Measurements from ENCODE around the gene INPP5D. TPM values are rescaled to one million over a fixed set of nuclear protein-coding genes. Genes with fewer than 3 reads are reported as not detected.

INPP5D gene
- total RNA-seq, 2 experiments from 2014 or later, result 79.5 to 92.6 TPM

DNA sequence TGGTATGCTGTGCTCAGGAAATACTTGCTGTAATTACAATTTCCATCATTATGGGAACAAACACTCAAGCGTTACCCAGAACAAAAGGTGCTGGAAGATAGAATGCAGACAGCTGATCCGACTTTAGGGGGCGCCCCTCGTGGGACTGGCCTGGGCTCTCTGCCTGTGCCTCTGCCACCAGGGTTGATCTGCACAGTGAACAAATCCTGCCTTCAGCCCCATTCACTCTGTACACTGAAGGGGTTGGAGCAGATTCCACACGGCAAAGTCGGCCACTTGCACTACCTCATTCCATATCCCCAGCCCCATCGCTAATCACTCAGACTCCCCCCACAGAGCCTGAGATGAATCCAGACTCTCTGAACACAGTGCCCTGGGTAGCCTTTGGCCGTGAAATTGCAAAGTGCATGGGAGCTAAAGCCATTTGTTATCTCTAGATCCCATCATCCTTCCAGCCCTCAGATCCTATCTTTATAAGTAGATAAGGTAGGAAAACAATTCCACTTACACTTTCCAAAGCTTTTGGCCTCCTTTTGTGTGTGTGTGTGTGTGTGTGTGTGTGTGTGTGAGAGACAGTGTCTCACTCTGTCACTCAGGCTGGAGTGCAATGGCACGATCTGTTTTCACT lies 69.3 kb downstream of the INPP5D start:
- intact Hi-C loops (cut with micrococcal nuclease; ENCODE audit: unreplicated experiment), result no loop called here
- Histone ChIP-seq H3K4me3 (ENCODE audit: low read depth, low read length, poor library complexity, severe bottlenecking) (no peak overlapping the region), H3K4me1 (ENCODE audit: insufficient read depth, low read length, poor library complexity, severe bottlenecking) (peaks cover 11% of the 10 kb centered on the region), H3K9me2 (ENCODE audit: insufficient read depth, low read length) (no peaks in the 10 kb centered on the region), H3K27ac (ENCODE audit: low read depth, low read length, poor library complexity, severe bottlenecking) (no peak overlapping the region), H3K79me2 (ENCODE audit: insufficient read depth, low read depth, low read length) (no peaks in the 10 kb centered on the region), H4K20me1 (ENCODE audit: insufficient read depth, low read length) (no peaks in the 10 kb centered on the region), H3K4me2 (ENCODE audit: low read length) (no peak overlapping the region), H3K9me3 (ENCODE audit: low read length) (no peaks in the 10 kb centered on the region), H3K36me3 (ENCODE audit: insufficient read depth, low read length) (peaks cover 89% of the 10 kb centered on the region), H2AFZ (ENCODE audit: low read length) (no peak overlapping the region)
- CTCF ChIA-PET (ENCODE audit: unreplicated experiment), result interaction anchor here (0.6 kb wide), 1 partner anchor 795 kb away, joined by 3 read pairs; no protein-coding TSS in a partner anchor
- POLR2A ChIA-PET, result no interaction called here
- DNase-seq (ENCODE audit: low spot score), result no peak
- no TSS peak for BruUV-seq (replicated peaks)
- TF ChIP-seq EZH2phosphoT487 (IDR thresholded peaks at IDR 0.05; ENCODE audit: borderline replicate concordance, low read depth, low read length), result no peak
- TF ChIP-seq, protein P1, sequence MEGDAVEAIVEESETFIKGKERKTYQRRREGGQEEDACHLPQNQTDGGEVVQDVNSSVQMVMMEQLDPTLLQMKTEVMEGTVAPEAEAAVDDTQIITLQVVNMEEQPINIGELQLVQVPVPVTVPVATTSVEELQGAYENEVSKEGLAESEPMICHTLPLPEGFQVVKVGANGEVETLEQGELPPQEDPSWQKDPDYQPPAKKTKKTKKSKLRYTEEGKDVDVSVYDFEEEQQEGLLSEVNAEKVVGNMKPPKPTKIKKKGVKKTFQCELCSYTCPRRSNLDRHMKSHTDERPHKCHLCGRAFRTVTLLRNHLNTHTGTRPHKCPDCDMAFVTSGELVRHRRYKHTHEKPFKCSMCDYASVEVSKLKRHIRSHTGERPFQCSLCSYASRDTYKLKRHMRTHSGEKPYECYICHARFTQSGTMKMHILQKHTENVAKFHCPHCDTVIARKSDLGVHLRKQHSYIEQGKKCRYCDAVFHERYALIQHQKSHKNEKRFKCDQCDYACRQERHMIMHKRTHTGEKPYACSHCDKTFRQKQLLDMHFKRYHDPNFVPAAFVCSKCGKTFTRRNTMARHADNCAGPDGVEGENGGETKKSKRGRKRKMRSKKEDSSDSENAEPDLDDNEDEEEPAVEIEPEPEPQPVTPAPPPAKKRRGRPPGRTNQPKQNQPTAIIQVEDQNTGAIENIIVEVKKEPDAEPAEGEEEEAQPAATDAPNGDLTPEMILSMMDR (conservative IDR thresholded peaks at IDR 0.05; ENCODE audit: low read length), result peak; percentile 61

GRCh38 chr2:233130024-233130423 lies 69.9 kb downstream of the INPP5D start:
- CTCF ChIA-PET (ENCODE audit: unreplicated experiment), result no interaction called here

DNA sequence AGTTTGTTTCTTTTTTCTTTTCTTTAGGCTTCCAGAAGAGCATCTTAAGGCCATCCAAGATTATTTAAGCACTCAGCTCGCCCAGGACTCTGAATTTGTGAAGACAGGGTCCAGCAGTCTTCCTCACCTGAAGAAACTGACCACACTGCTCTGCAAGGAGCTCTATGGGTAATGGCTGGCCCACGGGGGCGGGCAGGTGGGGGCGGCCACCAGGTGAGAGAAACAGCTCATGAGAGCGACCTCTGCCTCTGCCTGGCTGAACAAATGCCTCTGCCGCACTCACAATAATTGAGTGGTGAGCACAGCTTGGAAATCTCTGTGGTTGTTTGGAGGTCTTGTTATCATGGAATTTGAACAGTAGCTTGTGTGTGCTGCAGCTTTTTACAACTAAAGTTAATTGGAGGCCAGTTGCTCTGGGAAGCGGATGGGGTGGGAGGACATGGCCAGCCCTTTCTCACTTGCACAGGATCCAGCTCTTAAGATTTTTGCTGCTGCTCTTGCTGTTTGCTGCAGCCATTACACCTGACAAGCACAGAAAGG lies 70.4 kb downstream of the INPP5D start:
- H3K36me3 ChIP-seq (ENCODE audit: insufficient read depth, low read length), result peaks cover 93% of the 10 kb centered on the region
- no peak overlapping the region for H3K4me2 ChIP-seq (ENCODE audit: low read length)
- H3K27ac ChIP-seq (ENCODE audit: low read depth, low read length, poor library complexity, severe bottlenecking), result no peak overlapping the region
- CTCF ChIA-PET (ENCODE audit: unreplicated experiment), result no interaction called here
- TF ChIP-seq, protein P1 (conservative IDR thresholded peaks at IDR 0.05; ENCODE audit: low read length), result no peak
- TF ChIP-seq EZH2phosphoT487 (IDR thresholded peaks at IDR 0.05; ENCODE audit: borderline replicate concordance, low read depth, low read length), result no peak
- no peaks in the 10 kb centered on the region for H3K9me3 ChIP-seq (ENCODE audit: low read length)
- no peaks in the 10 kb centered on the region for H4K20me1 ChIP-seq (ENCODE audit: insufficient read depth, low read length)
- H3K79me2 ChIP-seq (ENCODE audit: insufficient read depth, low read depth, low read length), result no peaks in the 10 kb centered on the region
- BruUV-seq (replicated peaks), result no TSS peak
- no peak overlapping the region for H2AFZ ChIP-seq (ENCODE audit: low read length)
- H3K9me2 ChIP-seq (ENCODE audit: insufficient read depth, low read length), result no peaks in the 10 kb centered on the region
- H3K4me3 ChIP-seq (ENCODE audit: low read depth, low read length, poor library complexity, severe bottlenecking), result no peak overlapping the region
- DNase-seq (ENCODE audit: low spot score), result no peak
- intact Hi-C loops (cut with micrococcal nuclease; ENCODE audit: unreplicated experiment), result no loop called here
- POLR2A ChIA-PET, result interaction anchor here (0.9 kb wide), 1 partner anchor 31 kb away, joined by 3 read pairs; no protein-coding TSS in a partner anchor
- peaks cover under 1% of the 10 kb centered on the region for H3K4me1 ChIP-seq (ENCODE audit: insufficient read depth, low read length, poor library complexity, severe bottlenecking)

More at GRCh38 chr2:233130024-233130423, 69.9 kb downstream of the INPP5D start:
- BruUV-seq (replicated peaks), result no TSS peak
- H3K9me2 ChIP-seq (ENCODE audit: insufficient read depth, low read length), result no peaks in the 10 kb centered on the region
- intact Hi-C loops (cut with micrococcal nuclease; ENCODE audit: unreplicated experiment), result no loop called here
- no peaks in the 10 kb centered on the region for H3K9me3 ChIP-seq (ENCODE audit: low read length)
- DNase-seq (ENCODE audit: low spot score), result no peak
- no peak overlapping the region for H3K27ac ChIP-seq (ENCODE audit: low read depth, low read length, poor library complexity, severe bottlenecking)
- POLR2A ChIA-PET, result no interaction called here
- H3K4me1 ChIP-seq (ENCODE audit: insufficient read depth, low read length, poor library complexity, severe bottlenecking), result peaks cover 6% of the 10 kb centered on the region
- no peaks in the 10 kb centered on the region for H4K20me1 ChIP-seq (ENCODE audit: insufficient read depth, low read length)
- H3K79me2 ChIP-seq (ENCODE audit: insufficient read depth, low read depth, low read length), result no peaks in the 10 kb centered on the region
- H3K36me3 ChIP-seq (ENCODE audit: insufficient read depth, low read length), result peaks cover 94% of the 10 kb centered on the region
- H3K4me3 ChIP-seq (ENCODE audit: low read depth, low read length, poor library complexity, severe bottlenecking), result no peak overlapping the region
- no peak overlapping the region for H2AFZ ChIP-seq (ENCODE audit: low read length)
- no peak overlapping the region for H3K4me2 ChIP-seq (ENCODE audit: low read length)
- TF ChIP-seq, protein P1 (conservative IDR thresholded peaks at IDR 0.05; ENCODE audit: low read length), result no peak

All from OCI-LY7 (cell line).